Glomerular endothelial cell (primary cell): ENCODE data around the gene LCN1. TPM values are rescaled to one million over a fixed set of nuclear protein-coding genes. Genes with fewer than 3 reads are reported as not detected.
"Not testable (repeated sequence)": the region's sequence is repeated elsewhere in the genome, so short reads cannot be mapped to it uniquely, and the experiment has no call there.

Experiments
- DNase-seq: peaks from one replicate; pipeline ENCODE4 v3.0.0-alpha.2; 2011; ENCODE audit warnings: low read depth, low spot score; ENCODE audit errors: extremely low read depth
- total RNA-seq: library from RNA; depleted of rRNA; stranded (reverse); fragments of >200 nt; gene quantifications from 2 replicates; pipeline ENCODE4 v1.2.3, GENCODE V29; 2015

Gene LCN1
- total RNA-seq, 1 donor from 2014 or later: not detected

- DNase-seq: not testable (repeated sequence)
These were observed 24.5 kb downstream of the LCN1 start, which contains the start of gene OBP2A for GRCh38 chr9:135545646-135546176. TSS of gene OBP2A (plus strand) at chr9:135546126. CDS start at chr9:135546181, 55 bp downstream.

GRCh38 chr9:135546792-135547617 is 25.8 kb downstream of the LCN1 start:
- not testable (repeated sequence) for DNase-seq

GRCh38 chr9:135547756-135548736 is 26.8 kb downstream of the LCN1 start:
- DNase-seq: no peak

- not testable (repeated sequence) for DNase-seq
These were observed 28.5 kb downstream of the LCN1 start for GRCh38 chr9:135549478-135550343.

GRCh38 chr9:135550344-135550918 is 29.2 kb downstream of the LCN1 start:
- DNase-seq: no peak

GRCh38 chr9:135551031-135551430 is 29.8 kb downstream of the LCN1 start:
- no peak for DNase-seq

GRCh38 chr9:135551456-135551855 is 30.2 kb downstream of the LCN1 start:
- no peak for DNase-seq

GRCh38 chr9:135552021-135552697 is 30.9 kb downstream of the LCN1 start:
- DNase-seq: no peak

GRCh38 chr9:135552698-135553171 is 31.5 kb downstream of the LCN1 start:
- no peak for DNase-seq

- DNase-seq: no peak
These were observed 33.5 kb downstream of the LCN1 start for GRCh38 chr9:135554718-135555117.

- DNase-seq: no peak
These were observed 34.0 kb downstream of the LCN1 start for GRCh38 chr9:135555203-135555602.

- DNase-seq: no peak
These were observed 34.7 kb downstream of the LCN1 start for GRCh38 chr9:135555910-135556309.

GRCh38 chr9:135559606-135560005 is 38.4 kb downstream of the LCN1 start:
- no peak for DNase-seq

GRCh38 chr9:135561391-135562234 is 40.4 kb downstream of the LCN1 start, which contains the start of gene PAEP:
TSS of gene PAEP (plus strand) at chr9:135561756.
- DNase-seq: no peak

GRCh38 chr9:135562235-135562745 is 41.0 kb downstream of the LCN1 start:
- no peak for DNase-seq

- no peak for DNase-seq
These were observed 41.8 kb downstream of the LCN1 start for GRCh38 chr9:135563039-135563476.

GRCh38 chr9:135563858-135564257 is 42.6 kb downstream of the LCN1 start:
- no peak for DNase-seq

GRCh38 chr9:135565141-135565628 is 43.9 kb downstream of the LCN1 start:
- no peak for DNase-seq
